Measurements from ENCODE around the gene SUMO4. TPM values are rescaled to one million over a fixed set of nuclear protein-coding genes. Genes with fewer than 3 reads are reported as not detected.

The SUMO4 gene
- total RNA-seq, 1 experiment from 2014 or later: not detected

GRCh38 chr6:149385998-149386646 lies 13.9 kb upstream of the SUMO4 start:
- in situ Hi-C loops (cut with HindIII; ENCODE audit: low pct_unique_long_range_greater_than_20kb, low sequenced_read_pairs): no loop called here
- no peak for DNase-seq (ENCODE audit: low read depth)

DNA sequence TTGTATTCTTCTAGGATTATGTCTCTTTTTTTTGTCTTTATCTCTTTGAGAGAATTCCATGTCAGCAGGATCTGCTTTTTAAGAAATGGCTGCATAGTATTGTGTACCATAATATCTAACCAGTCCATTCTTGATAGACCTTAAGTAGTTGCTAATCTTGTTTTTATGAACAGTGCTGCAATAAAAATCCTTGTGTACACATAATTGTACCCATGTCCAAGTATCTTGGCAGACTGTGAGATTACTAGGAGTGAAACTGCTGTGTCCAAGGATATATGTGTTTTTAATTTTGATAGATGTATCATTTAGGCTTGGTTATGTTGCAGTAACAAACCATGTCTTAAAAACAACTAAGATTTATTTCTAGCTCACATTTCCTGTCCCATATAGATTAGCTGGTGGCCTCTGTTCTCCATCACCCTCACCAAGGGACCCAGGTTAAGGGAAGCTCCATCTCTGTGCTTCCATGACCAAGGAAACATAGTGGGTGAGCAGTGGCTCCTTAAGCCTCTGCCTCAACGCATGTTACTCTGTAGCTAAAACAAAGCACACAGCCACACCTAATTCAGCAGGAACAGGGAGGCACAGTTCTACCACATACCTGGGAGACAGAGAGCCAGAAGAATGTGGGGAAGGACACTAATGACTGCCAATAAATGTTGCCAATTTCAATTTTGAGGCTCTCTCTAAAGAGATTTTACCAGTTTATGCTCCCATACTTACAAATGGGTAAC lies 12.1 kb upstream of the SUMO4 start:
- in situ Hi-C loops (cut with HindIII; ENCODE audit: low pct_unique_long_range_greater_than_20kb, low sequenced_read_pairs): no loop called here
- no peak for DNase-seq (ENCODE audit: low read depth)

DNA sequence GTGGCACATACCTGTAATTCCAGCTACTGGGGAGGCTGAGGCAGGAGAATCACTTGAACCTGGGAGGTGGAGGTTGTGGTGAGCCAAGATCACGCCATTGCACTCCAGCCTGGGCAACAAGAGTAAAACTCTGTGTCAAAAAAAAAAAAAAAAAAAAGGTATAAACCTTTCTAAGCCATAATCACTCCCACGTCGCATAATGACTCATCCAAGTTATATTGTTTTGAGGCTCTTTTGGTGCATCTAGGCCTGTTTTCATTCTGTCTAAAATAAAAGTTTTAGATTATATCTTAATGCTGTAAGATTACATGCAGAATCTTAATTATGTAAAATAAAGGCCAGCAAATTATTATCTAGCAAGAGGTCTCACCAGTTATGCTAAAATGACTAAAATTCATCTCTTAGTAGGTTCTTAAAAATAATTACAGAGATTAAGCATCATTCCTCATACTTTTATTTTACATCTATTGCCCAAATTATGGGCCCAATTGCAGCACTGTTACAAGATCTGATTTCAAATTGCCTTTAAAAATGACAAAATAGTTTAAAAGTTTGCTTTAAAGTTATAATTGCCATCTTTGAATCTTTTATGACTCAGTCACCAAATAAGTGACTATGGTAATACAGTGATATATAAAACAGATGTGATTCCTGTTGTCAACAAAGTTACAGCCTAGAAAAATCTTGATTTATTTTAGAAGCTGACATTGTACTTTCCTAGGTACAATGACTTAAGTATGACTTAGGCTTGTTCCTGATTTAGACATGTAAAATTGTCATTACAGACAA lies 10.4 kb upstream of the SUMO4 start:
- no peak for DNase-seq (ENCODE audit: low read depth)
- in situ Hi-C loops (cut with HindIII; ENCODE audit: low pct_unique_long_range_greater_than_20kb, low sequenced_read_pairs): no loop called here

GRCh38 chr6:149392093-149392492 lies 8.0 kb upstream of the SUMO4 start:
- in situ Hi-C loops (cut with HindIII; ENCODE audit: low pct_unique_long_range_greater_than_20kb, low sequenced_read_pairs): no loop called here
- no peak for DNase-seq (ENCODE audit: low read depth)

- no peak for DNase-seq (ENCODE audit: low read depth)
- in situ Hi-C loops (cut with HindIII; ENCODE audit: low pct_unique_long_range_greater_than_20kb, low sequenced_read_pairs): no loop called here
Measured at GRCh38 chr6:149392535-149392934, 7.5 kb upstream of the SUMO4 start.

- in situ Hi-C loops (cut with HindIII; ENCODE audit: low pct_unique_long_range_greater_than_20kb, low sequenced_read_pairs): no loop called here
- DNase-seq (ENCODE audit: low read depth): no peak
Measured at GRCh38 chr6:149393002-149393679, 6.9 kb upstream of the SUMO4 start.

DNA sequence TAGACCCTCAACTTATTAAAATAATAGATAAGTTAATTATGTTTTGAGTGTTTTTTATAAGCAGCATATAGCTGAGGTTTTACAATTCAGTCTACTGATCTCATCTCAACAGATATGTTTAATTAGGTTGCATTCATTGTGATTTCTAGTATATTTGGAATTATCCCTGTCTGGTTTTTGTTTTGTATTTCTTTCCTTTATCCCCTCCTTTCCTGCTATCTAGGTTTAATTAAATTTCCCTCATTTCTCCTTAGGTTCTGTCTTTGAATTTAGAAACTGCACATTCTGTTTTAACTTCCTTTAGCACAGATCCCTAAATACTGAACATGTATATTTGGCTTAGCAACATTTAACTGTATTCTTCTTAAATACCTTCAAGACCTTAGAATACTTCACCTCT lies 4.9 kb upstream of the SUMO4 start:
- no peak for DNase-seq (ENCODE audit: low read depth)
- in situ Hi-C loops (cut with HindIII; ENCODE audit: low pct_unique_long_range_greater_than_20kb, low sequenced_read_pairs): no loop called here

- in situ Hi-C loops (cut with HindIII; ENCODE audit: low pct_unique_long_range_greater_than_20kb, low sequenced_read_pairs): no loop called here
- DNase-seq (ENCODE audit: low read depth): no peak
Measured at GRCh38 chr6:149397384-149397783, 2.7 kb upstream of the SUMO4 start.

DNA sequence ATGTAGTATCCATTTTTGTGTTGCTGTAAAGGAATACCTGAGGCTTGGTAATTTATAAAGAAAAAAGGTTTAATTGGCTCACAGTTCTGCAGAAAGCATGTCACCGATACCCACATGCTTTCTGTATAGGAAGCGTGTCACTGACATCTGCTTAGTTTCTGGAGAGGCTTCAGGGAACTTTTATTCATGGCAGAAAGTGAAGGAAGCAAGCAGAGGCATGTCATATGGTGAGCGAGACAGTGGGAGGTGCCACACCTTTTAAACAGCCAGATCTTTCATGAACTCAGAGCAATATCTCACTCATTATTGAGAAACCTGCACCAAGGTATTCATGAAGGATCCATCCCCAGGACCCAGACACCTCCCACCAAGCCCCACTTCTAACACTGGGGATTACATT lies 3.5 kb downstream of the SUMO4 start:
- no peak for DNase-seq (ENCODE audit: low read depth)
- in situ Hi-C loops (cut with HindIII; ENCODE audit: low pct_unique_long_range_greater_than_20kb, low sequenced_read_pairs): no loop called here

DNA sequence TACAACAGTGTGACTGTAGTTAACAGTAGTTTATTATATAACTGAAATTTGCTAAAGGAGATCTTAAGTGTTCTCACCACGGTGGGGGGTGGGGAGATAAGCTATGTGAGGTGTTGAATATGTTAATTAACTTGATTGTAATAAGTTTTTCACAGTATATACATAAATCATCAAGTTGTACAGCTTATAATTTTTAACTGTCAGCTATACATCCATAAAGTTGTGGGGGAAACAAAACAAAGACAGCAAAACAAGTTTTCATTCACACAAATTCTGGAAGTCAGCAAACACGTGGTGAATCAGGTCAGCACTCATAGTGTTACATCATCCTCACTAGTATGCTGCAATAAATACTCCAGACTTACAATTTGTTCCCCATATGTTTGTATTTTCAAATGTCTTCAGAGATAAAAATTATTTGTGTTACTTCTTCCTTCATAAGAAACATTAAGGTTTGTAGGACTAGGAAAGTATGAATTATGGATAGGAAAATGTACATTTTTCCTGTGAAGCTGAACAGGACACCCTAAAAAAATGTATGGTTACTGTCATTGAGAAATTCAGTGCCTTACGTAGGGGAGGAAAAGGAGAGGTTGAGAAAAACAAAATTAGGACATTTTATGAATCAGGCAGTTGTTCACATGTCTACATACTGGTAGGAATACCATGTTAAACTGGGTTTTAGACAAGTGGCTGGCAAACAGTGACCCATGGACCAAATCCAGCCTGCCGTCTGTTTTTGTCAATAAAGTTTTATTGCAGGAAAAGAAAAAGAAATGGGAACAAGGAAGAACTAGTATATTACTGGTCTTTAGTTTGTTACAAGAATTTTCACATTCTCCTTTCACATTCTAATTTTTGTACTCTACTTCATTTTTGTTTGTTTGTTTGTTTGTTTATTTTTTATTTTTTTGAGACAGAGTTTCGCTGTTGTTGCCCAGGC lies 6.0 kb downstream of the SUMO4 start:
- no peak for DNase-seq (ENCODE audit: low read depth)
- in situ Hi-C loops (cut with HindIII; ENCODE audit: low pct_unique_long_range_greater_than_20kb, low sequenced_read_pairs): no loop called here

DNA sequence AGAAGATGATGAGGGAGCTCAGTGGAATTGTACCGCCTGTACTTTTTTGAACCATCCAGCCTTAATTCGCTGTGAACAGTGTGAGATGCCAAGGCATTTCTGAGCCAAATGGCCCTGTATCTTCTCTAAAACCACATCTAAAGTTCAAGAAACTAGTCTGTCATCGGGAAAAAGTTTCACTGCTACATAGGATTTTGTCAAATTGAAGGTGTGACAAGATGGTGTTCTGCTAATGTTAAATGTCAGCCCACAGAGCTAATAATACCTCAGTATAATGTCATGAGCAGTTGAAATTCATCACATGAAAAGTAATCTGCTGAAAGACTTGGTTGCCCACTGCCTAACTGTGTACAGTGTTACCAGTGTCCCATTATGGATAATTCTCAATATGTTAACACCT lies 9.6 kb downstream of the SUMO4 start:
- no peak for DNase-seq (ENCODE audit: low read depth)
- in situ Hi-C loops (cut with HindIII; ENCODE audit: low pct_unique_long_range_greater_than_20kb, low sequenced_read_pairs): no loop called here

DNA sequence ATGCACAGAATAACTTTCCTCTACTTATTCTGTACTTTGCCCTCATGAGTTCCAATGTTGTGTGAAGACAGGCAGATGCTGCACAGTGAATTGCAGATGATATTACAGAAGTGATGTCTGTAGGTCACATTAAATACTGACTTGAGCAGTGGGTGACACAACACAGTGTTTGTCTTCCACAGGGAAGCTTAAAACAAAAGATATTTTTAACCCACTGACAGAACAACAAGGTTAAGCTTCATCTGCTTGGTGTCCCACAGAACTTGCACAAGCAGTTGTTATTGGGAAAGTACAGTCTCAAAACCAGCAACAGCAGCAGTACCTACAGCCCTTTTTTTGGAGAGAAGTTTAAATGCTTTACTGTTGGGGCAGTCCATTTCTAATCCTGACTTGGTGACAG lies 10.5 kb downstream of the SUMO4 start:
- in situ Hi-C loops (cut with HindIII; ENCODE audit: low pct_unique_long_range_greater_than_20kb, low sequenced_read_pairs): no loop called here
- no peak for DNase-seq (ENCODE audit: low read depth)

DNA sequence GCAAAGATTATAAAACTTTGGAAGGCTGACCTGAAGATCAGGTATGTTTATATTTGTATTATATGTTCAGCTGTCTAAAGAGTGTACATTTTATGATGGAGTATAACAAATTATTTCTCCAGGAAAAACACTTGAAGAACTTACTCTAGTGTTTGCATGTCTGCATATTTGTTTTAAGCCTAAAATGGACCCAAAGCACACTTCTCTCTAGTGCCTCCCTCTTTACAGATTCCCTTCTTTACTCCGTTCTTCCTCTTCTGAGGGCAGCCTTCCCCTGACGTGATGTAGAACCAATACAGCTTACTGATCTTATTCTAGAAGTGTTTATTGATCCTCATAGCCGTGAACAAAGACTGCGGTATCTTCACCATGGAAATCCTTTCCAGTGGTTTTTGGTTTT lies 13.9 kb downstream of the SUMO4 start:
- in situ Hi-C loops (cut with HindIII; ENCODE audit: low pct_unique_long_range_greater_than_20kb, low sequenced_read_pairs): no loop called here
- no peak for DNase-seq (ENCODE audit: low read depth)

- in situ Hi-C loops (cut with HindIII; ENCODE audit: low pct_unique_long_range_greater_than_20kb, low sequenced_read_pairs): no loop called here
- DNase-seq (ENCODE audit: low read depth): no peak
Measured at GRCh38 chr6:149414821-149415220, 14.8 kb downstream of the SUMO4 start.

DNA sequence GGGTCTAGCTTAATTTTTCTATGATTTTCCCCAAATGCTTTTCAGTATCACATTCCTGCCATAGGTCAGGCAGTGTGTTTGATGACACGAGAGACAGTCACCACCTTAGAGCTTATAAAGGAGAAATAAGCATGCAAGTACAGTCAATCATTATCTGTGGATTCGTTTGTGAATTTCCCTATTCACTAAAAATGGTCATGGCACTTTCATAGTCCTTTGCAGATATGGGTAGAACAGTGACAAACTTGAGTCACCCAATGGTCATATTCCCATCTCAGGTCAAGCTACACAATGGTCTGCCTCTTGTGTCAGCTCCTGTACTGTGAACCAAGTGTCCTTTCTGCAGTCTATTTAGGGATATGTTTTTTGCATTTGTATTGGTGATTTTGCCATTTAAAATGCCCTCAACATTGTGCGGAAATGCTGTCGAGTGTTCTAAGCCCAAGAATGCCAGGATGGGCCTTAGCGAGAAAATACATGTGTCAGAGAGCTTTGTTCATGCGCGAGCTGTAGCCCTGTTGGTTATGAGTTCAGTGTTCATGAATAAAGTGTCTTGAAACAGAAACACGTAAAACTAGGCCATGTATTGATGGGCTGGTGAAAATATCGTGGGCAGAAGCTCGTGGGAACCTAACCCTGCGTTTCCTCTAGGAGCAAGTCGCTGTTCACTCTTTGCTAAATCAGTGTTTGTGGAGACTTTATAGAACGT lies 19.8 kb downstream of the SUMO4 start:
- DNase-seq (ENCODE audit: low read depth): no peak
- in situ Hi-C loops (cut with HindIII; ENCODE audit: low pct_unique_long_range_greater_than_20kb, low sequenced_read_pairs): no loop called here

DNA sequence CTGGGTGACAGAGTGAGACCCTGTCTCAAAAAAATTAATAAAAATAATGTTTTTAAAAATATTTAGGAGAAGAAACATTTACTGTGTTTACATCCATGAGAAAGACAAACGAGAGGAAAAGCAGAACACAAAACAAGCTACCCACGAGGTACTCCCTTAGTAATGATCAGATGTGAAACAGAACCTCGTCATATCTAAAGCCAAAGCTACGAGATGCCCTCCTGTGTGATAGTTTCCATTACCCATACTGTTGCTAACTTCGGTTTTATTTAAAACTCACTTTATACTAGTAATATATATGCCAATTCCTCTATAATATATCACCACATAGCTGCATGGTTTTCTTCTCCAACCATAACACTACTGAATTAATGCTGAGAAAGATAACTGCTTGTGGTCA lies 21.1 kb downstream of the SUMO4 start:
- in situ Hi-C loops (cut with HindIII; ENCODE audit: low pct_unique_long_range_greater_than_20kb, low sequenced_read_pairs): no loop called here

GRCh38 chr6:149422581-149422980 lies 22.5 kb downstream of the SUMO4 start:
- in situ Hi-C loops (cut with HindIII; ENCODE audit: low pct_unique_long_range_greater_than_20kb, low sequenced_read_pairs): no loop called here
- DNase-seq (ENCODE audit: low read depth): no peak

More for the DNA sequence above, 21.1 kb downstream of the SUMO4 start:
- DNase-seq (ENCODE audit: low read depth): no peak
